HG03095 (cell line): ENCODE data around the gene NID2.

Source experiments
- ATAC-seq: cut with Tn5 transposase; IDR thresholded peaks from one replicate; pipeline ENCODE4 v1.9.1; 2021; ENCODE audit warnings: moderate library complexity; ENCODE audit not compliant: unreplicated experiment

The NID2 gene

GRCh38 chr14:52007211-52007610, 61.6 kb downstream of the NID2 start:
- no peak for ATAC-seq

- ATAC-seq: no peak
These were observed 62.5 kb downstream of the NID2 start for GRCh38 chr14:52006361-52006760.

- no peak for ATAC-seq
These were observed 63.2 kb downstream of the NID2 start for GRCh38 chr14:52005625-52006024.

- no peak for ATAC-seq
These were observed 65.5 kb downstream of the NID2 start for GRCh38 chr14:52003324-52003723.

- no peak for ATAC-seq
These were observed 66.3 kb downstream of the NID2 start for GRCh38 chr14:52002542-52002941.

- no peak for ATAC-seq
These were observed 68.2 kb downstream of the NID2 start for GRCh38 chr14:52000696-52001095.

- no peak for ATAC-seq
These were observed 68.8 kb downstream of the NID2 start for GRCh38 chr14:52000019-52000582.

- no peak for ATAC-seq
These were observed 69.8 kb downstream of the NID2 start for GRCh38 chr14:51999084-51999483.

GRCh38 chr14:51998348-51998747, 70.5 kb downstream of the NID2 start:
- ATAC-seq: no peak

GRCh38 chr14:51996148-51996746, 72.6 kb downstream of the NID2 start:
- ATAC-seq: no peak

- no peak for ATAC-seq
These were observed 75.5 kb downstream of the NID2 start for GRCh38 chr14:51993285-51993920.

- ATAC-seq: no peak
These were observed 78.4 kb downstream of the NID2 start for GRCh38 chr14:51990488-51990887.

GRCh38 chr14:51989293-51990234, 79.3 kb downstream of the NID2 start, which contains the start of gene RTRAF:
RTRAF (plus strand) TSS chr14:51989546; CDS start chr14:51989640, 94 bp downstream.
- ATAC-seq: peak; percentile 94

- ATAC-seq: no peak
These were observed 80.6 kb downstream of the NID2 start for GRCh38 chr14:51988221-51988620.

GRCh38 chr14:51981218-51981854, 87.5 kb downstream of the NID2 start:
- peak; percentile 68 for ATAC-seq

GRCh38 chr14:51979088-51979709, 89.7 kb downstream of the NID2 start:
- no peak for ATAC-seq

GRCh38 chr14:51978681-51979085, 90.2 kb downstream of the NID2 start:
- no peak for ATAC-seq

- no peak for ATAC-seq
These were observed 91.8 kb downstream of the NID2 start for GRCh38 chr14:51977075-51977474.

- ATAC-seq: no peak
These were observed 96.3 kb downstream of the NID2 start for GRCh38 chr14:51972566-51972965.

GRCh38 chr14:51969852-51970540, 98.9 kb downstream of the NID2 start:
- no peak for ATAC-seq
